CD4-positive, alpha-beta T cell treated with Interleukin-17A for 1 hour (primary cell): ENCODE measurements around the gene CPT2.
A peak's percentile ranks its signal among the peaks of the same experiment; 100 is the strongest.

Experiments
- DNase-seq: peaks from one replicate; pipeline ENCODE4 v3.0.0-alpha.2; 2020

The CPT2 gene

GRCh38 chr1:53220171-53220961, 23.7 kb downstream of the CPT2 start, which contains the start of gene CZIB:
Gene CZIB (minus strand): TSS chr1:53220634. CDS start chr1:53220575, 59 bp downstream.
- DNase-seq = peak; percentile 93

DNA sequence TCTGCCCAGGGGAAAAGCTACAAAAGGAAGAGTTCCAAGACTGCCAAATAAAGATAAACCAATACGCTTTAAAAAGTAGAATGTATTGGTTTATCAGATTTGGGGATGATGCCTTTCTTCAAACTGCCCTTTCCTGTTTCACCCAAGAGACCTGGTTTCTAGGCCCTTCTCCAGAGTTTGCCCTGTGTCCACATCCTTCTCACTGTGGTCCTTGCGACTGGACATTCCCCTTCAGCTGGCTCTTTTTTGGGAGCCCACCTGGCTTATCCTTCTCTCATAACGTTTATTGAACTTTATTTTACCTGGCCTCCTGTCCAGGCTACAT, 24.3 kb downstream of the CPT2 start:
- no peak for DNase-seq

GRCh38 chr1:53237638-53238037, 41.0 kb downstream of the CPT2 start:
- DNase-seq = peak; percentile 8

DNA sequence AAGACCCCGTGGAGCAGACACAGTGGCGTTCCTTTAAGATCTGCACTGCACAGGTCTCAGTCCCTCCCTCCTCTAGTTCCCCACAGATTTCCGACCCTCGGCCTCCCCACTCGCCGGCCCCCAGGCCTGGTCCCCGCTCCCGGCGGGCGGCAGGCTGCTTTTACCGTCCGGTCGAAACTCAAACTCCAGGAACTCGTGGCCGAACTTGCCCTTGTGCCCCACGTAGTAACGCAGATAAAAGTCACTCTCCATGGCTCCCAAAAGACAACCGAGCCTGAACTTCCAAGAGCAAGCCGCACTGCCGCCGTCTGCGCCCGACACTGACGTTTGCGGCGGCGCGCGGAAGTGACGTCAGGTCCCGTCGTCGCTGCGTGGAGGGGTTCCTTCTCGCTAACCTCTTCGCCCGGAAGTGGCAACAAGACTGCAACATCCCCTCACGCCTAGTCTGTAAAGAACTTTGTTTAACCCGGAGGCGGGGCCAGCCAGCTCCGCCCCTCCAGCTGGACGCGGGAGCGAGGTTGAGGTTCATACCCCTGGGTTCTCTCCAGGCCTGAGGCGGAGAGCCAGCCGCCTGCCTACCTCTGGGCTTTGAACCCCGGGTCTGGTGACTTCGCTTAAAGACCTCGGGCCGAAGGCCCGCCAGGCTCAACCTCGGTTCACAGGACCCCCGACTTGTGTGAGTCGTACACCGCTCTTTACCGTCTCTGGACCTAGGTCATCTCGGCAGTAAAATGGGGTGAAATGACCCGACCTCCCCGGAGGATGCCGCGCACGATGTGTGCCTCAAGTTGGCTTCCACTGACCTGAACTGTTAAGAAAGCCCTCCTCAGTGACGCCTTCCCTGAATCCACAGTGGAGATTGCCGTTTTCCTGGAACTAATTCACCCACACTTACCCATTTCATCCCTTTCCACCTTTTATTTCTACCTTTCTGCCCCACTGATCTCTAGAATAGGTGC, 41.9 kb downstream of the CPT2 start, which contains the start of gene MAGOH:
TSS of gene MAGOH (minus strand) at position 322 of the 959 bp plus-strand sequence. CDS start at position 252, 70 bp downstream.
- DNase-seq = peak; percentile 96

GRCh38 chr1:53241828-53242227, 45.2 kb downstream of the CPT2 start:
- DNase-seq = no peak

DNA sequence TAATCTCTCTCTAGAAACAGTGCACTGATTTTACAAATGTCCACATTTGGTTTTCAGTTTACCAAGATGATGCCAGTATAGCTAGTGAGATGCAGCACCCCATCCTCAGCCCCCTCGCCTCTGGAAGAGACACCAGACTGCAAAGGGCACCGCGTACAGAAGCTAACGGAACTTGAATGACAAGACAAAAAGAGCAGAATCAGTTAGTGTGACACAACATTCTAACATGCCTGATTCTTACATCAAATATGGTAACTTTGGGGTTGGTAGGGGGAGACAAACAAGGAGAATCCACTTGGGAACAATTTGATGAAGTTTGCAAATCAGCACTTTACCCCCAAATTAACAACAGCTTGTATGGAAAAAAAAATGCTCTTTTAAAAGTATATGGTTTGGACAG, 45.8 kb downstream of the CPT2 start:
- no peak for DNase-seq

DNA sequence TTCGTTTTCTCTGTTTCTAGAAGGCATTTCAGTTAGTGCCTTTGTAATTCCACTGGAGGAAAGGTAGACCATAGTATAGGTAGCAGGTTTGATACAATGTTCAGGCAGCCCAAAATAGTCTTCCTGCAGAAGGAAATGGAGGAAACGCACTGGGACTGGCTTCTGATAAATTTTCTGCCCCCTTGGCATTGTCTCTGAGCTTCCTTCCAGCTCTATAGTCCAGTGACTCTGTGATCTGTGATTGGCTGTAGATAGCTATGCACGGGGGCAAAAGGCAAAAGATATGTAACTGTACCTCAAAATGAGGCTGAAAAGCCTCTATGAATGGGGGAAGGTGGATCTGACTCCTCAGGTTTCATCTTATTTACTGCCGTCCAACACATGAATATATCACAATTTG, 47.5 kb downstream of the CPT2 start:
- DNase-seq = no peak

DNA sequence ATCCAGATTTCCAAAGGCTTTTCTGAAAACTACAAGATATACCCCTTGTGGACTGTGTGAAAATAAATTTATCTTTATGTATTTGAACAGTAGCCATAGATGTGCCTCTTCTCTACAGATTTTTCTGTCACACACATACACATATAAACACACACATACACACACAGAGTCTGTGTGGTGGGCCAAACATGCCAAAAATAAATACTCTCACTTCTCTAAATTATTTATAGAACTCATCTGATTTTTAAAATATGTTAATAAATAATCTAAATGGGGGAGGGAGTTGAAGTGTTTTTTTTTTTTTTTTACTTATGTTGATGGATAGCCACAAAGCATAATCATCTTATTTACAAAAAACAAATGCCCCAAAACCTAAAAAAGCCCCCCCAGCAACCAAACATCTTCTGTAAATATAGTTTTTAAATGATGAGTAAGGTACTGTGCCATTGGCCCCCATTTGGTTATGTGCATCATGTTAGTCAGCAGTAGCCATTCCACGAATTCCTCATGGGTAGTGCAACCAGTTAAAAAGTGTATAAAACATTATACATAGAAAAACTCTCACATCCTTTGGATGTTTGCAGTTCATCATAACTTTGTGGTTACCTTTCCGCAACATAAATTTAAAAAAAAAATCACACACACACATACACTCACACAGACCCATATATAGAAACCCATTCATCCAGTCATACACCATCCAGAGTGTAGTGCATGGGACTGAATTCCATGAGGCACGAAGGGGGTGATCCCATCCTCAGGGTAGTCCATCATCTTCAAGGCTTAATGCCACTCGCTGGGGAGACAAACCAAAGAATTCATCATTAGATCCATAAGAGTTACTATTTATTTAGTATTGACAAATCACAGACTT, 49.9 kb downstream of the CPT2 start:
- DNase-seq = no peak

DNA sequence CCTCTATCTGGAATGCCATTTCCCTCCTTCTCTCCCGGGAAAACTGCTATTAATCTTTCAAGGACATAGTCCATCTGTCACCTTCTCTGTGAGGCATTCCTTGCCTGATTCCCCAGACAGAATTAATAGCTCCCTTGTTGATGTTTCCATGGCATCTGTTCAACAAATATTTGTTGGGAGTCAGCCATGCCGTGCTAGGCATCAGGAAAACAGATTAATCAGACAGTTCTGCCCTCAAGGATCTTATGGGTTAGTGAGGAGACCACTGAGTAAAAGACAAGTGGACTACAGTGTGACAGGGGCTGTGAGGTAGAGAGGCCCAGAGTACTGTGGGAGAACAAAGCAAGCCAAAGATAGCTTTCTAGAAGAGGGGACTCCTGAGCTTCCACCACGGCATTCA, 53.1 kb downstream of the CPT2 start:
- no peak for DNase-seq

- DNase-seq = no peak
Observed at GRCh38 chr1:53250325-53250724, 53.7 kb downstream of the CPT2 start.

DNA sequence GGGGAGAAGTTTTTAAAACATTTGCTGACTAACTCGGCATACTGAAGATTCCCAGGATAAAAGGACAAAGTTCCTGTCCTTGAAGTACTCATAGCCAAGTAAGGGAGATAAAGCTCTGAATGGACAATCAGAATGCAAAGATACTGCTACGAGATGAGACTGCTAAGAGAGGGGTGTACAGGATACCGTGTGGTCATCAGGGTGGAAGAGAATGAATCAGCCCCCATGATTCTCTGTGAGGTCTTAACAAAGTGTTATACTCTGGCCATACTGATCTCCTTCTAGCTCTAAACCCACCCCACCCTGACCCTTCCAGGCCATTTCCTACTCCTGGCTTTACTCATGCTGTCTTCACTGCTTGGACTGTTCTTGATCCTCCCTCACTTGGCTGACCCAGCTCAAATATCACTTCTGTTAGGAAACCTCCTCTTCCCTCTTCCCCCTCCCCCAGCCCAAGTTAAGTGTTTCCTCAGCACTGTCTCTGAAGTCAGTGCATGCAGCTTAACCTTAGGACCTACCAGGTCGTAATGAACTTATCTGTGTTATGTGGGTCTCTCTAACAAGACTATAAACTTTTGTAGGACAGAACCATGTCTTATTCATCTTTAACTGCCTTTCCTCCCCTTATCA, 57.5 kb downstream of the CPT2 start:
- DNase-seq = no peak

- DNase-seq = no peak
Observed at GRCh38 chr1:53255031-53255430, 58.4 kb downstream of the CPT2 start.

DNA sequence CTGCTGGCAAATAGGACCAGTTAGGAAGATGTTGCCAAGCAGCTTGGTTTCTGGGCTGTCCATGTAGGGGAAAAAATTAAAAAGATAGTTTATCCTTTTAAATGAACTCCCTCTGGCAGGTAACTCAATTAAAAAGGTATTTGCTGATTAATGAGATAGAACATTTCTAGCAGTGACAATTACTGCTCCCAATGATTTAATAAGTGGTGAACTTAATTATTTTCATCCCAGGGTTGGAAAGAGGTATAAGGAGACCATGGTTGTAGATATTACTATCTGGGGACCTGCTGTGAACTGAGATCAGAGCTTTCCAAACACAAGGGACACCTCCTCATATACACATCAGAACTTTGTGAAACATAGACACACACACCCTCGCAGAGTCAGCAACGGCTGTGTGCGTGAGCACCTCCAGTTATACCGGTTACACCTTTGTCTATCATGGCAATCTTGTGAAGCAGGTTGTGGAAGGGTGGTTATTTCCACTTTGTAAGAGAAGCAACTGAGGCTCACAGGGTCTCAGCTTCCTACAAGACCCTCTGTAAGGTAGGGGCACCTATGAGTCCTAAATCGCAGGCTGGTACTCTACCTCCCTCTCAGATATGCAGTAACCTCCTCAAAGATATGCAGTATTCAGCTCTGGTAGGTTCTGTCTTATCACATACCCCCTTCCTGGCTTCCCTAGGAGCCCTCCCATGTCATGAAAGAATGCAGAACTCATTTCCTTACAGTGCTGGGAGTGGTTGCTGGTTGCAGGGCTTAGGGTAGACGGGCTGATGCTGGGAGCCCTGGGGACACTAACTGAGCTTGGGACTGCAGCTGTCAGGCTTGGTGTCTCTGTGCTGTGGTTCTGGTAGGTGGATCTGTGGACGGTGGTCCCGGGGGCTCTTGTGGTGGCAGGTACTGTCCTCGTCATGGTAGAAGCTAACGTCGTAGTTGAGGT, 60.2 kb downstream of the CPT2 start:
- no peak for DNase-seq

GRCh38 chr1:53257454-53258081, 60.9 kb downstream of the CPT2 start:
- no peak for DNase-seq

DNA sequence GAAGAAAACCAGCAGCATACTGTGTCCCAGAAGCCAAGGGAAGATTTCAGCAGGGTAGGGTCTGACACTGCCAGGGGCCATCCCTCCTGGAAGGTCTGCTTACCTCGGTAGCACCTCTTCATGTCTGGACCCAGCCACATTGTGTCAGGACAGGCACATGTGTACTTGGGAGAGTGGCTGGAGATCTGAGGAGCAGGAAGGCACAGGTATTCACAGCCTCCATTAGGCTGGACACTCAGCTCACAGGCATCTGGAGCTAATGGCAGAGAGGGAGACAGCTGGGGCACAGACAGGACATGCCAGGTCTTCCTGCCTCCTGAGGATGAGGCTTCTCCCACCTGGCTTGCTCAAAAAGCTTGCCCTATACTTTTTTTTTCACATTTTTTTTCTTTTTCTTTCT, 61.6 kb downstream of the CPT2 start:
- DNase-seq = no peak

DNA sequence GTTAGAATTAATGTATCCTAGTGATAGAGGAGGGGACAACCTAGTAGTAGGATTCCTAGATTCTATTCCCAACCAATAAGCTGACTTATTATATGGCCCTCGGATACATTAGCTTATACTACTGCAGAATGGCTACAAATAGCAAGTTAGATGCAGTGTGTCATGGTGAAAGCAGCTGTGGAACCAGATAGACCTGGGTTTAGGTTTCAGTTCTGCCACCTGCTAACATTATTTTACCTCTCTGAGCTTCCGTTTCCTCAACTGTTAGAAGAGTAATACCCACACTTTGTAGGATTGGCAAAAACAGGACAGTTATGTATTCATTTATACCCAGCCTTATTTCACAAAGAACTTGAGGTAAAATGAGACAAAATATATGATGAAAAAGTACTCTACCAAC, 63.3 kb downstream of the CPT2 start:
- no peak for DNase-seq

GRCh38 chr1:53260631-53261247, 64.1 kb downstream of the CPT2 start:
- DNase-seq = no peak

DNA sequence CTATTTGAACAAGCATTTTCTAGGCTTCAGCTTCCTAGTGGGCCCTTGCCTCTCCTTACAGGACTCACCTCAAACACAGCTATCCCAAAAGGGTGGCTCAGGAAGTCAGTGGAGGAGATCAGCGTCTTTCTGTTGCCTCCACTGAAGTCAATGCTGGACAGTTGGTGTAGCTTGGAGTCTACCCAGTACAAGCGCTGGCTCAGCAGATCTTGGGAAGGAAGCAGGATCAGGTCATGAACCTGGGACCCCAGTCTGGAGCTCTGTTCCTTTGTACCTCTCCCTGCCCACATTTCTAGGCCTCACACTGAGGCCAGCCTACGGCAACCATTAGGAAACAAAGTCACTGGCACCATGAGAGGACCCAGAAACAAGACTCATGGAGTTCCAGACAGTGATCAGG, 65.4 kb downstream of the CPT2 start:
- DNase-seq = no peak
